D721Med (cell line): ENCODE data around the gene ERC1.

ENCODE experiments used
- DNase-seq: peaks from one replicate; pipeline ENCODE4 v3.0.0; 2011; ENCODE audit warnings: low spot score; ENCODE audit not compliant: insufficient read length
- FAIRE-seq: peaks from 2 replicates; lab custom pipeline; 2011; peaks lifted over from hg19 to GRCh38; lab: Jason Lieb, UNC
- CTCF ChIP-seq: IDR thresholded peaks from 2 replicates; pipeline ENCODE4 v1.5.1; 2012; ENCODE audit warnings: mild to moderate bottlenecking, control low read depth; ENCODE audit not compliant: insufficient read depth; ENCODE audit errors: missing control alignments

ERC1 gene

GRCh38 chr12:1302201-1302870 is 311.3 kb downstream of the ERC1 start:
- TF ChIP-seq CTCF, result no peak
- DNase-seq (no peak), FAIRE-seq (no peak)

DNA sequence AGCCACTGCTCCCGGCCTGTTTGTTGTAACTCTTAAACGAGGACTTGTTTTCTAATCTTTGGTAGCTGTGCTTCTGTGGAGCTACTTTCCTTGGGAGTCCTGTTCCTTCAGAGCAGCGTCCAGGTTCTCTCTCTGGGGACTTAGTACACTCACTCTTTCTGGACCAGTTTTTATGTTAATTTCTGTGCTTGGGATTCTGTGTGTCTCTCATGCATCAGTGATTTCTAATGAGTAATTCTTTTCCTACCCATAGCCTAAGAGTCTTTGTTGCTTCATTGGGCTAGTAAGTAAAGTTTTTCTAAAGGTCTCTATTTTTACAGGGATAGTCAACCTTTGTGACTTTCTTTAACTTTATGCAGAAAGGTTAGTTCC is 314.0 kb downstream of the ERC1 start:
- no peak for FAIRE-seq
- DNase-seq, result no peak

DNA sequence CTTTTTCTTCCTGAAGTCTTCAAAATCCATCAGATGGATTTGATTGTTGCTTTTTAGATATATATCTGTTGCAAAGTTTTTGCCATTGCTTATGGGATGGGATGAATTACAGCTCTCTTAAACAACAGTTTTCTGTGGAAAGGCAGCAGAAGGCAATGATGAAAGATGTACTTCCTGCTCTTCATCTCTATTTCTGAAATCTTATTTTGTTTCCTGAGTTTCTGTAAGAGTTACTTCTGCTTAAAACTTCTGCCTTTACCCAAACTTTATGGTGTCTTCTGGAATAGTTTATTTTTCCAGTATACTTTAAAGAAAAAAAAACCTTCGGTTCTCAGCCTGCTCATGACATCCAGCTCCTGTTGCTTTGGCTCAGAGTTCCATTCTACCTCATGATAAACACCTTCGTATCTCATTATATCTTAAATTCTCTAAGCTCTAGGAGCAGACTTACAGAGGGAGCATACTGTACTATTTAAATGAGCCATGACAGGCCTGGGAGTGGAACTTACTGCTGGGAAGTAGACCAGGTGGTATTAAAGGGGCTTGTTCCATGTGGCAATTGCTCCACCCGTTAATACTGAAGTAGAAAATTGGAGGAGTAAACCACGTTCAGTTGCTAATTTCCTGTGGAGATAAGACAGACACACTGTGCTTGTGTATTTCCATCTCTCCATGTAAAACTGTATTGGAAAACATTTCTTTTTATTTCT is 314.9 kb downstream of the ERC1 start:
- no peak for FAIRE-seq
- DNase-seq, result no peak
- no peak for TF ChIP-seq CTCF

More for the DNA sequence above, 314.0 kb downstream of the ERC1 start:
- no peak for TF ChIP-seq CTCF

DNA sequence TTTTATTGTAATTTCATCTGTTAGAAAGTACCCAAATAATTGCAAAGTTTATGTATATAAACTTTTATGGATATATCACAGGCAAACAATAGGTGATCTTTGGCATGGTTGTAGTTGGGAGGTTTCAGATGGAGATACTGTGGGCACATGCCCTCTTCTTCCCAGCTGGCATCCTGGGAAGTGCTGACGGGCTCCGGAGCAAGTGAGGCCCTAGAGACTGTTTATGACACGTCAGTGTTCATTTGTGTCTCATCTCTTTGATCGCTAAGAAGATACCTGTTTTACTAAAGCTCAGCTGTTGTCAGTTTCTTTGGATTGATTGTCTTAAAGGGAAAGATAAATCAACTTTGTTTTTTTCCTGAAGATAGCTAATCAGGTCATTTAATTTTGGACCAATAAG is 315.8 kb downstream of the ERC1 start:
- no peak for DNase-seq
- no peak for TF ChIP-seq CTCF
- no peak for FAIRE-seq

DNA sequence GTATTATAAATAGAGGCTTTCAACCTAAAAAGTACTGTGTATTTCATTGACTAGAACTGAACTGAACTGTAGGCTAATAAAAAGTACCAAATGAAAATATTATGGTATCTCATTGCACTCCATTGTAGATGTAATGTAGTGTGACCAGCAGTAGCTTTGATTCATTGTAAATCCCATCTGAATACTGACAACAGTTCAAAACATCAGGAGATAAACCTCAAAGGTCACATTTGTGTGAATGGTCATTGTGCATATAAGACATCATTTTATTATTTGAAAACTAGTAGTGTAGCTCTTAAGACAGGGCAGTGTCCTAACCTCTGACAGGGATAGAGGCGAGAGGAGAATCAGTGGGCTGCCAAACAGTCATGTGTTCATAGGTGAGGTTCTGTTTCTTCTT is 316.8 kb downstream of the ERC1 start:
- no peak for TF ChIP-seq CTCF
- FAIRE-seq (no peak), DNase-seq (no peak)

GRCh38 chr12:1309613-1310012 is 318.6 kb downstream of the ERC1 start:
- TF ChIP-seq CTCF, result no peak
- FAIRE-seq, result no peak
- no peak for DNase-seq

DNA sequence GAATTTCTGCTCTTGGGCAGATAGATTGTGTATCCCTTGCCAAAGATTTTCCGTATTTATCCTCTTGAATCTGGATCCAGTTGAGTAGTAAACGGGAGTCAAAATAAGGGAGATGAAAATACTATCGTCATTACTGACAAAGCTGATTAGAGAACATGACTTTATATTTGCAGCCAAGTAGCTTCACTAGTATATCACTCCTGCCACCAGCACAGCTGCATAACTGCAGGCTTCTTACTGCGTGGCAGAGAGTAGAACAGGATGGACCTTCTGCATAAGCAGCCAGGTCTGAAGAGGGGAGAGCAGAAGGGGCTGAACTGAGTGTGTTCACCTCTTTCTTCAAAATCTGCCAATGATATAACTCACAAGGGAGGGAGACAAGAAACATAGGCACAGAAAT is 319.6 kb downstream of the ERC1 start:
- no peak for DNase-seq
- TF ChIP-seq CTCF, result no peak
- FAIRE-seq, result no peak
